ENCODE results near the gene ATP6V0D1.
A peak's percentile ranks its signal among the peaks of the same experiment; 100 is the strongest.
"Not testable (repeated sequence)": the region's sequence is repeated elsewhere in the genome, so short reads cannot be mapped to it uniquely, and the experiment has no call there.

ATP6V0D1 gene

GRCh38 chr16:67421030-67421429 is 59.9 kb downstream of the ATP6V0D1 start:
- Histone ChIP-seq H3K27me3 (peaks cover 73% of the 10 kb centered on the region), H3K4me3 (ENCODE audit: low read depth in 1 of 2, low read length in 1 of 2) (no peak overlapping the region), H3K4me1 (ENCODE audit: control insufficient read depth in 1 of 2, insufficient read depth in 1 of 2, low read depth in 1 of 2, low read length in 1 of 2) (peaks cover 6 to 7% of the 10 kb centered on the region in 2 experiments), H3K36me3 (no peaks in the 10 kb centered on the region), H3K9me3 (no peaks in the 10 kb centered on the region), H3K27ac (no peak overlapping the region)
- no peak for TF ChIP-seq CTCF (IDR thresholded peaks at IDR 0.05)

GRCh38 chr16:67419931-67420330 is 61.0 kb downstream of the ATP6V0D1 start:
- Histone ChIP-seq H3K4me3 (ENCODE audit: low read depth in 1 of 2, low read length in 1 of 2) (no peak overlapping the region), H3K4me1 (ENCODE audit: control insufficient read depth in 1 of 2, insufficient read depth in 1 of 2, low read depth in 1 of 2, low read length in 1 of 2) (peaks cover 10 to 11% of the 10 kb centered on the region in 2 experiments), H3K27me3 (peaks cover 73% of the 10 kb centered on the region), H3K9me3 (no peaks in the 10 kb centered on the region), H3K36me3 (no peaks in the 10 kb centered on the region), H3K27ac (no peak overlapping the region)
- TF ChIP-seq CTCF (IDR thresholded peaks at IDR 0.05) = no peak

- no peaks in the 10 kb centered on the region for H3K36me3 ChIP-seq
- peaks cover 10 to 11% of the 10 kb centered on the region in 2 experiments for H3K4me1 ChIP-seq (ENCODE audit: control insufficient read depth in 1 of 2, insufficient read depth in 1 of 2, low read depth in 1 of 2, low read length in 1 of 2)
- no peak overlapping the region for H3K4me3 ChIP-seq (ENCODE audit: low read depth in 1 of 2, low read length in 1 of 2)
- no peaks in the 10 kb centered on the region for H3K9me3 ChIP-seq
- no peak for TF ChIP-seq CTCF (IDR thresholded peaks at IDR 0.05)
- peaks cover 73% of the 10 kb centered on the region for H3K27me3 ChIP-seq
- H3K27ac ChIP-seq = no peak overlapping the region
Observed at GRCh38 chr16:67419502-67419901, 61.5 kb downstream of the ATP6V0D1 start.

- no peak for TF ChIP-seq CTCF (IDR thresholded peaks at IDR 0.05)
- H3K9me3 ChIP-seq = no peaks in the 10 kb centered on the region
- peaks cover 10 to 11% of the 10 kb centered on the region in 2 experiments for H3K4me1 ChIP-seq (ENCODE audit: control insufficient read depth in 1 of 2, insufficient read depth in 1 of 2, low read depth in 1 of 2, low read length in 1 of 2)
- H3K27me3 ChIP-seq = peaks cover 60% of the 10 kb centered on the region
- H3K27ac ChIP-seq = no peak overlapping the region
- no peaks in the 10 kb centered on the region for H3K36me3 ChIP-seq
- no peak overlapping the region for H3K4me3 ChIP-seq (ENCODE audit: low read depth in 1 of 2, low read length in 1 of 2)
Observed at GRCh38 chr16:67417333-67418061, 63.5 kb downstream of the ATP6V0D1 start.

GRCh38 chr16:67415872-67416793 is 64.8 kb downstream of the ATP6V0D1 start, which contains the start of gene ZDHHC1:
ZDHHC1 (minus strand) TSS chr16:67416477; CDS start chr16:67407775, 8,702 bp downstream.
- TF ChIP-seq CTCF (IDR thresholded peaks at IDR 0.05) = peak; percentile 57
- H3K27me3 ChIP-seq = peaks cover 60% of the 10 kb centered on the region
- peak within 1 kb of the TSS; percentile 45 to 65 for H3K4me3 ChIP-seq (ENCODE audit: low read depth in 1 of 2, low read length in 1 of 2)
- H3K9me3 ChIP-seq = no peaks in the 10 kb centered on the region
- H3K36me3 ChIP-seq = no peaks in the 10 kb centered on the region
- H3K4me1 ChIP-seq (ENCODE audit: control insufficient read depth in 1 of 2, insufficient read depth in 1 of 2, low read depth in 1 of 2, low read length in 1 of 2) = peaks cover 10 to 11% of the 10 kb centered on the region in 2 experiments
- no peak within 1 kb of the TSS for H3K27ac ChIP-seq

- Histone ChIP-seq H3K27me3 (peaks cover 60% of the 10 kb centered on the region), H3K4me3 (ENCODE audit: low read depth in 1 of 2, low read length in 1 of 2) (peak overlapping the region in 1 of 2 experiments; percentile 65), H3K4me1 (ENCODE audit: control insufficient read depth in 1 of 2, insufficient read depth in 1 of 2, low read depth in 1 of 2, low read length in 1 of 2) (peaks cover 10 to 11% of the 10 kb centered on the region in 2 experiments)
- not testable (repeated sequence) for H3K9me3 ChIP-seq, H3K36me3 ChIP-seq, H3K27ac ChIP-seq
Observed at GRCh38 chr16:67415421-67415820, 65.5 kb downstream of the ATP6V0D1 start.
